ENCODE measurements around the gene ANKRD34A. TPM values are rescaled to one million over a fixed set of nuclear protein-coding genes. Genes with fewer than 3 reads are reported as not detected.

ANKRD34A gene
- total and polyA plus RNA-seq, 2 of the 13 experiments (the other 11 are each of a cell fraction or from before 2014, with no cell fraction given), result 0.05 to 0.07 TPM

GRCh38 chr1:145953861-145954260 lies 10.5 kb downstream of the ANKRD34A start (continued):
- TF ChIP-seq ATF3 (CRISPR knock-in tag; IDR thresholded peaks at IDR 0.05) (no peak), ZNF660 (CRISPR knock-in tag; IDR thresholded peaks at IDR 0.05; ENCODE audit: borderline replicate concordance, low read depth) (no peak), EED (CRISPR knock-in tag; IDR thresholded peaks at IDR 0.05) (no peak), BCL6 (CRISPR knock-in tag; IDR thresholded peaks at IDR 0.05) (no peak)

- WGBS (ENCODE audit: low lambda C conversion rate), result 100% methylated on average over 3 of the region's 3 CpGs
- DNase-seq (ENCODE audit: low spot score), result no peak
- ChIA-PET CTCF (ENCODE audit: low intra/inter-chr PET ratio, low total read pairs) (no interaction called here), POLR2A (interaction anchor here (0.6 kb wide), 1 partner anchor 14 kb away, joined by 3 read pairs; no protein-coding TSS in a partner anchor)
- H3K9ac ChIP-seq (ENCODE audit: insufficient read depth, low read depth, low read length), result no peak overlapping the region
- ATAC-seq, result no peak
- H3K4me2 ChIP-seq (ENCODE audit: low read depth, low read length), result no peak overlapping the region
- peaks cover 35% of the 10 kb centered on the region for H3K4me1 ChIP-seq (ENCODE audit: insufficient read depth, low read length)
- no peak for FAIRE-seq
- H4K20me1 ChIP-seq (ENCODE audit: insufficient read depth, low read length), result no peaks in the 10 kb centered on the region
- H3K9me3 ChIP-seq (ENCODE audit: low read length), result no peaks in the 10 kb centered on the region
- TF ChIP-seq ZNF746 (CRISPR knock-in tag; IDR thresholded peaks at IDR 0.05) (no peak), ZNF281 (CRISPR knock-in tag; IDR thresholded peaks at IDR 0.05; ENCODE audit: borderline replicate concordance) (no peak), HNRNPH1 (optimal IDR thresholded peaks at IDR 0.05; ENCODE audit: low read depth, low read length) (no peak), PBX3 (CRISPR knock-in tag; IDR thresholded peaks at IDR 0.05; ENCODE audit: borderline replicate concordance) (no peak), ZNF549 (CRISPR knock-in tag; IDR thresholded peaks at IDR 0.05) (no peak), AHR (CRISPR knock-in tag; IDR thresholded peaks at IDR 0.05) (no peak), ZNF639 (CRISPR knock-in tag; conservative IDR thresholded peaks at IDR 0.05) (no peak), GTF3A (CRISPR knock-in tag; conservative IDR thresholded peaks at IDR 0.05) (no peak), ZNF335 (CRISPR knock-in tag; IDR thresholded peaks at IDR 0.05) (no peak), ZNF496 (CRISPR knock-in tag; IDR thresholded peaks at IDR 0.05; ENCODE audit: insufficient replicate concordance) (no peak), ZNF740 (CRISPR knock-in tag; IDR thresholded peaks at IDR 0.05) (no peak), ZNF777 (CRISPR knock-in tag; IDR thresholded peaks at IDR 0.05) (no peak), NKX3-1 (CRISPR knock-in tag; IDR thresholded peaks at IDR 0.05) (no peak)
- peaks cover 1 to 2% of the 10 kb centered on the region in 2 experiments; a peak in 1 of 5 replicates for H3K36me3 ChIP-seq (replicated peaks in 1 of 2; ENCODE audit: control insufficient read depth in 1 of 2, insufficient read depth in 2 of 2, low read length in 2 of 2)
- in situ Hi-C loops (cut with HindIII; ENCODE audit: extremely low pct_ligation_motif_present, low pct_unique_long_range_greater_than_20kb) (no loop called here), intact Hi-C loops (cut with micrococcal nuclease; ENCODE audit: unreplicated experiment) (no loop called here)
- H3K27me3 ChIP-seq (ENCODE audit: control insufficient read depth in 1 of 2, insufficient read depth in 2 of 2, low read length in 2 of 2), result no peaks in the 10 kb centered on the region
- no peak overlapping the region for H2AFZ ChIP-seq (ENCODE audit: low read length)
- no TSS peak for BruUV-seq (replicated peaks)
- no peak overlapping the region for H3K27ac ChIP-seq (ENCODE audit: extremely low read length, insufficient read depth, low read length)
- H3K79me2 ChIP-seq (ENCODE audit: insufficient read depth, low read length), result peaks cover 23% of the 10 kb centered on the region
- no peak overlapping the region for H3K4me3 ChIP-seq (replicated peaks in 1 of 3; ENCODE audit: insufficient read depth in 1 of 3, low read depth in 2 of 3, low read length in 3 of 3)
Measured at GRCh38 chr1:145952903-145953302, 11.5 kb downstream of the ANKRD34A start.
